Left hindlimb (tissue), 1 donor: Measurements from ENCODE around the gene PPP2R2B.
"Not testable (repeated sequence)": the region's sequence is repeated elsewhere in the genome, so short reads cannot be mapped to it uniquely, and the experiment has no call there.

Source experiments
- DNase-seq: peaks from one replicate; pipeline ENCODE4 v3.0.0-alpha.2; 2018

The PPP2R2B gene

GRCh38 chr5:146731909-146732659 is 146.5 kb downstream of the PPP2R2B start:
- DNase-seq, result no peak

DNA sequence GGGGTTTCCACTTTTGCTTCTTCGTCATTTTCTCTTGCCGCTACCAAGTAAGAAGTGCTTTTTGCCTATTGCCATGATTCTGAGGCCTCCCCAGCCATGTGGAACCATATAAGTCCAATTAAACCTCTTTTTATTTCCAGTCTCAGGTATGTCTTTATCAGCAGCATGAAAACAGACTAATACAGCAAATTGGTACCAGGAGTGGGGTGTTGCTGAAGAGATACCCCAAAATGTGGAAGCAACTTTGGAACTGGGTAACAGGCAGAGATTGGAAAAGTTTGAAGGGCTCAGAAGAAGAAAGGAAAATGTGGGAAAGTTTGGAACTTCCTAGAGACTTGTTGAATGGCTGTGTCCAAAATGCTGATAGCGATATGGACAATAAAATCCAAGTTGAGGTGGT is 149.8 kb downstream of the PPP2R2B start:
- DNase-seq, result not testable (repeated sequence)

DNA sequence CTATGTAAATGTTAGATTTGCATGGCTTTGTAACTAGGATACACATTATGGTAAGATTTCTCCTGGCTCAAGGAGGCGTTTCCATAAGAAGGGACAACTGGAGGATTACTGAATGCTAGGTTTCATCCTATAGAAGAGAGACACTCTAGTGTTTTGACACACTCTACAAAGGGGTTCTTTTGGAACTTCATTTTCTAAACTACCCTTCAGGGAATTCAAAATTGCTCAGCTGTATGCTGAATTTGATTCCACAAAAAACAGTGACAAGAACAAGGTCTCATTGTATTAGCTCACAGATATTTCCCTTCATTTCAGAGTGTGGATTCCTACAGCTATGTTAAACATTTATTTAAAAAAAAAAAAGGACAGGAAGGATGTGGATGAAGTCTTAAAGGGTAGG is 151.7 kb downstream of the PPP2R2B start:
- no peak for DNase-seq

GRCh38 chr5:146726020-146726419 is 152.5 kb downstream of the PPP2R2B start:
- no peak for DNase-seq

DNA sequence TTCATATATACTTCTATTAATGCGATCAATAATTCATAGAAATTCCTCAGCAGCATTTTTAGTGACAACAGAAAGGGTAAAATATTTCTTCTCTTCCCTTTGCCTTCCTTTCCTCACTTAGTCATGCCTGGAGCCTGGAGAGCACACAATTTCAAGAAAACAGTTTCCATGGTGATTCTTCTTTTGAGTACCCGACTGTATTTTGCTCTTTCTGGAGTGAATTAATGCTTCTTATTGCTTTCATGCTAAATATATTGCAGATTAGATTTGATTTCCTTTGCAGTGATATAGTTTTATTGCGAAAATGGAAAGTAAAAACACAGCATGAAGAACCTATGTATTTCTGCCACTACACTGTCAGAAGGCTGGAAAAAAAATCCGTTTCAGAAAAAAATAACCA is 153.5 kb downstream of the PPP2R2B start:
- DNase-seq, result no peak

- DNase-seq, result no peak
These were observed 156.2 kb downstream of the PPP2R2B start for GRCh38 chr5:146722361-146722779.

- DNase-seq, result no peak
These were observed 157.3 kb downstream of the PPP2R2B start for GRCh38 chr5:146721073-146721815.

DNA sequence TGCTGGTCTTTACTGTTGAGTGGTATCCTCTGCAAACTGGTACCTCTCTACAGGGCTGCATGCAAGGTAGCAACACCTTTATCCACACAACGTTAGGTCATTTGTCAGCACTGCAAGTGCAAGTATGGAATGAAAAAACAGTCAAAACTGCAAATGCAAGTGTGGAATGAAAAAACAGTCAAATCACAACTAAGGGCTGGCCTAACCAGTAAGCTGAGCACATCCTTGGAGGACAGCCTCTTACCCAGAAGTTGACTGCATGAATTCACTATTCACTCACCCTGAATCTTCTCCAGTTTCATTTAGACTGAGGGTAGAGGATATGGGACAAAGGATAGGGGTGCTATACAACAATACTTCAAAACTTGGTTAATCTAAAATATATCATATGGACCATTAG is 158.4 kb downstream of the PPP2R2B start:
- no peak for DNase-seq

DNA sequence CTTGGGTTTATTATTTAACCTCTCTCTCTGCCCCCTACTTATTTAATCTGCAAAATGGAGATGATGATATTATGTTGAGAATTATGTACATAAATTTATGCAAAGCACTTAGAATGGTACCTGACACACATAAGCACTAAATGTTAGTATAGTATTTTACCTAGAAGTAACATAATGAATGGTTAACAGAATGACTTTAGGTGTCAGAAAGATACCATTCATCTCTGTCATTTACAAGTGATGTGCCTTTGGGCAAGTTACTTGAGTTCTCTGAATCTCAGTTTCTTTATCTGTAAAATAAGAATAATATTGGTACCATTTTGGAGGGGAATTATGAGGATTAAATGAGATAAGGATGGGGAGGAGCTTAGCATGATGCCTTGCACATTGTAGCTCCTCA is 159.4 kb downstream of the PPP2R2B start:
- no peak for DNase-seq

DNA sequence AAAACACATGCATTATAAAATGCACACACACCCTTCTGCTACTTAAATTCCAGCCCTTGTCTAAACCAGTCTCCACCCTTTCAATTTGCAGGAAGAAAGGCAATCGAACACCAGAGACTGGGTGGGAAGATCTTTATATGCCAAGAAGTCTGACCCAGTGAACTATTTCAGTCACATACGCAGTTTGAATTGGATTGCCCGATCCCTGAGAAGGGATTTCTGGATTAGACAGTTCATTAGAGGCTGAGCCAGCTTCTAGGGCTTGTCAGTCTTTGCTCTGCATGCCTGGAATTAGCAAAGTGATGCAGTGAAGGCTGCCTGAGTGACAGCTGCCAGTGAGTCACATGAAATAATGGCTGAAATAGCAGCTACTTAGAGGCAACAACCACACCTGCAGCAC is 159.9 kb downstream of the PPP2R2B start:
- no peak for DNase-seq

- no peak for DNase-seq
These were observed 160.6 kb downstream of the PPP2R2B start for GRCh38 chr5:146717951-146718350.

DNA sequence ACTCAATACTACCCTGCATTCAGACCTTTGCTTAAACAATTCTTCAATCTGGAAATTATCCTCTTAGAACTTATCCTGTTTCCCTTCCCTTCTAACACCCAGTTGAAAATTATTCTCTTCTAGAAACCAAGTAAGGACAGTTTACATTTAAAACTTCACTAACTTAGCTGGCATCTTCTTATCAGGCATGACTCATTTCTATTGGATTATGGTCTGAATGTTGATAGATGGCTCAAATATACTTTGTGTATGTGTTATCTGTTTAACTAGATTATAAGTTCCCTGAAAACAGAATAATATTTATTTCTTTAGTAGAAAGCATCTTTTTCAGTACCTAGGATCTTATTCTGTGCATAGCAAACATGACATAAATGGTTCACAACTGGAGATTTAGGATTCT is 161.9 kb downstream of the PPP2R2B start:
- no peak for DNase-seq

- DNase-seq, result no peak
These were observed 168.2 kb downstream of the PPP2R2B start for GRCh38 chr5:146710348-146710747.

GRCh38 chr5:146707316-146707715 is 171.2 kb downstream of the PPP2R2B start:
- no peak for DNase-seq

- no peak for DNase-seq
These were observed 172.1 kb downstream of the PPP2R2B start for GRCh38 chr5:146706321-146706972.

DNA sequence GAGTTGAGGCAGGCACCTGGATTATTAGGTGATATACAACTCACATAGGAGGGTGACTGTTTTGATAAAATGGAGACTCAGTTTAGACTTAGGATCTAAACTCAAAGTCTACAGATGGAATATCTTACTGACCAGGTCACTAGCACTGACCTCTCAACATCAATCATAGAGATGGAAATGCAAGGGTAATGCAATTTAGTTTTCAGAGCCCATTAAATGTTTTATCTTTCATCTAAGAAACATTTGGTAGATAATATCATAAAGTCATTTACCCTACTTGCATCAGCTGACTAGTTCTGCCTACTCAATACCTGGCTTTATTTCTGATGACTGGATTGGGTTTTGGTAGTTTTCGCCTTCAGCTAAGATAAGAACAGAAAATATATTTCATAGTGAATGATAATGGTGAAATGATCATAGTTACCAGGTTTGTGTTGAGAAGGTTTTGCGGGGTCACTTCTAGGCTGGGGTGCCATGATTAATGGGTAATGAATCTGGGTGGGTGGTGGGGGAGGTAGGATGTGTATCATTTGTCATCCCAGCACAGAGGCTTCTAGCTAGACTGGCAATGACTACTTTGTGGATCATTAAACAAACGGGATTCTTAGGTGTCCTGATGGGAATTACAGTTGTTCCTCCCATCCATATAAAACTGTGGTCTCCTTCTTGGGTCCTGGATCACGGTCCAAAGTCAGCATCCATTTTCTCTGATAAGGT is 173.4 kb downstream of the PPP2R2B start:
- DNase-seq, result no peak

GRCh38 chr5:146703899-146704298 is 174.7 kb downstream of the PPP2R2B start:
- no peak for DNase-seq

- no peak for DNase-seq
These were observed 175.1 kb downstream of the PPP2R2B start for GRCh38 chr5:146703499-146703898.

- DNase-seq, result no peak
These were observed 178.7 kb downstream of the PPP2R2B start for GRCh38 chr5:146699664-146700418.

DNA sequence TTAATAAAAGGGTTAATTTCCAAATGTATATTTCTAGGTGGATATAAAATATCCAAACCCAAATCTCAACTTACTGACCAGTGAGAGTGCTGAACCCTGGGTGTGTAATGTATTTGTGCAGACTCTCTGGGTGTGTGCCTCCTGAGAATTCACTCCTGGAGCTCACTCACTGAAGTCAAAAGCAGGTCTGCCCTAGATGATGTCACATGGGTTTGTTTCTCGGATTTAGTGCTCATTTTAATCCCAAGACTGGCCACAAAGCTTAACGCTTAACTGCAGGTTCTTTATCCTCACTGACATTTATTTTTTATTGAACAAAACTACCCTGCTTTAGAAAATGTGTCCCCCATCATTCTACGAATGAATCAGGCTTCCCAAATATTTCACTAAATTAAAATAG is 179.4 kb downstream of the PPP2R2B start:
- no peak for DNase-seq

- no peak for DNase-seq
These were observed 179.9 kb downstream of the PPP2R2B start for GRCh38 chr5:146698651-146699050.

- DNase-seq, result no peak
These were observed 181.3 kb downstream of the PPP2R2B start for GRCh38 chr5:146697211-146697610.
